NCI-H2196 treated with DMSO at 0.1 percent for 48 hours (cell line): ENCODE results near the gene NKAIN2.
A peak's percentile ranks its signal among the peaks of the same experiment; 100 is the strongest.
"Not testable (repeated sequence)": the region's sequence is repeated elsewhere in the genome, so short reads cannot be mapped to it uniquely, and the experiment has no call there.

ENCODE experiments used
- DNase-seq: peaks from one replicate; lab custom pipeline; 2025; ENCODE audit not compliant: unreplicated experiment; lab: John Stamatoyannopoulos, UW

The NKAIN2 gene

GRCh38 chr6:123956492-123957139 lies 153.0 kb downstream of the NKAIN2 start:
- DNase-seq, result no peak

- DNase-seq, result no peak
These were observed 158.8 kb downstream of the NKAIN2 start for GRCh38 chr6:123962508-123962907.

GRCh38 chr6:123965894-123966293 lies 162.2 kb downstream of the NKAIN2 start:
- DNase-seq, result no peak

- no peak for DNase-seq
These were observed 163.0 kb downstream of the NKAIN2 start for GRCh38 chr6:123966618-123967017.

- DNase-seq, result peak; percentile 57
These were observed 164.2 kb downstream of the NKAIN2 start for GRCh38 chr6:123967905-123968304.

- no peak for DNase-seq
These were observed 169.1 kb downstream of the NKAIN2 start for GRCh38 chr6:123972600-123973294.

- no peak for DNase-seq
These were observed 176.6 kb downstream of the NKAIN2 start for GRCh38 chr6:123980311-123980710.

- DNase-seq, result no peak
These were observed 183.3 kb downstream of the NKAIN2 start for GRCh38 chr6:123986938-123987337.

GRCh38 chr6:123989918-123990317 lies 186.3 kb downstream of the NKAIN2 start:
- DNase-seq, result not testable (repeated sequence)

GRCh38 chr6:123990376-123990775 lies 186.7 kb downstream of the NKAIN2 start:
- DNase-seq, result no peak

- DNase-seq, result no peak
These were observed 190.5 kb downstream of the NKAIN2 start for GRCh38 chr6:123994168-123994567.

- DNase-seq, result no peak
These were observed 191.4 kb downstream of the NKAIN2 start for GRCh38 chr6:123994891-123995635.

GRCh38 chr6:123997223-123997622 lies 193.6 kb downstream of the NKAIN2 start:
- DNase-seq, result peak; percentile 17

- DNase-seq, result no peak
These were observed 198.9 kb downstream of the NKAIN2 start for GRCh38 chr6:124002377-124003081.

GRCh38 chr6:124007266-124007665 lies 203.6 kb downstream of the NKAIN2 start:
- DNase-seq, result no peak

- peak; percentile 12 for DNase-seq
These were observed 204.6 kb downstream of the NKAIN2 start for GRCh38 chr6:124008000-124008987.

- DNase-seq, result no peak
These were observed 205.5 kb downstream of the NKAIN2 start for GRCh38 chr6:124008988-124009765.

- DNase-seq, result no peak
These were observed 206.9 kb downstream of the NKAIN2 start for GRCh38 chr6:124010574-124010973.

GRCh38 chr6:124011180-124011579 lies 207.5 kb downstream of the NKAIN2 start:
- no peak for DNase-seq
